Stimulated activated CD4-positive, alpha-beta T cell treated with anti-CD3 and anti-CD28 coated beads, Interleukin-1b, Interleukin-23, amount 100 ng/mL, for 1 hour (primary cell): ENCODE data around the gene JMJD1C.
"Not testable (repeated sequence)": the region's sequence is repeated elsewhere in the genome, so short reads cannot be mapped to it uniquely, and the experiment has no call there.

ENCODE experiments used
- DNase-seq, 2 donors: peaks; one replicate each; pipeline ENCODE4 v3.0.0-alpha.2; 2020; ENCODE audit warnings: low read depth in 2 of 2

Gene JMJD1C

DNA sequence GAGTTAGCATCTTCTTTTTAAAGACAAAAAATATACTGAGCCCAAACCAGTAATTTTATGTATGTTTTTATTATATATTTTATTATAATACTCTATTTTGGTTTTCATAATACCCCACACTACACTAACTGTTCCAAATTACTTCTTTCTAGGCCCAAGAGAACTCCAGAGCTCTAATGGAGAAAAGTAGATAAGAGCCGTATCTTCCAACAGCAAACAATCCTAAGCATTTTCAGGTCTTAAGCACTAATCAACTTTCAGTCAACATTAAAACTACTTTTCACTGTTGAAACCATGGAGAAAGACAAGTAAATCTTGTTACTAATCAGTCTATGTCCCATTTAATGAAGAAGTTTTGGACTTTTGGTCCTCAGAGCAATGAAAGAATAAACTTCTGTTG, 55.1 kb downstream of the JMJD1C start:
- no peak for DNase-seq

GRCh38 chr10:63409465-63410027, 56.2 kb downstream of the JMJD1C start:
- DNase-seq: no peak

GRCh38 chr10:63407136-63407662, 58.6 kb downstream of the JMJD1C start:
- DNase-seq: no peak

- no peak for DNase-seq
Measured at GRCh38 chr10:63396133-63396761, 69.5 kb downstream of the JMJD1C start.

DNA sequence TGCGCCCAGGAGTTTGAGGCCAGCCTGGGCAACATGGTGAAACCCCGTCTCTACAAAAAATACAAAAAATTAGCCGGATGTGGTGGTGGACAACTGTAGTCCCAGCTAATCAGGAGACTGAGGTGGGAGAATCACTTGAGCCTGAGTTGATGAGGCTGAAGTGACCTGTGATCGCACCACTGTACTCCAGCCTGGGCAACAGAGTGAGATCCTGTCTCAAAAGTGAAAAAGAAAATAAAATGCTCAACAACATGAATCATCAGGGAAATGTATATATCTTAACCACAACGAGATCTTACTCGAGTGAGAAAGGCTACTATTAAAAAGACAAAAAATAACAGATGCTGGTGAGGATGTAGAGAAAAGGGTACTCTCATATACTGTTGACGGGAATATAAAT, 72.7 kb downstream of the JMJD1C start:
- no peak for DNase-seq

- no peak for DNase-seq
Measured at GRCh38 chr10:63392224-63392623, 73.6 kb downstream of the JMJD1C start.

GRCh38 chr10:63391812-63392211, 74.0 kb downstream of the JMJD1C start:
- DNase-seq: no peak

GRCh38 chr10:63390521-63390920, 75.3 kb downstream of the JMJD1C start:
- no peak for DNase-seq

DNA sequence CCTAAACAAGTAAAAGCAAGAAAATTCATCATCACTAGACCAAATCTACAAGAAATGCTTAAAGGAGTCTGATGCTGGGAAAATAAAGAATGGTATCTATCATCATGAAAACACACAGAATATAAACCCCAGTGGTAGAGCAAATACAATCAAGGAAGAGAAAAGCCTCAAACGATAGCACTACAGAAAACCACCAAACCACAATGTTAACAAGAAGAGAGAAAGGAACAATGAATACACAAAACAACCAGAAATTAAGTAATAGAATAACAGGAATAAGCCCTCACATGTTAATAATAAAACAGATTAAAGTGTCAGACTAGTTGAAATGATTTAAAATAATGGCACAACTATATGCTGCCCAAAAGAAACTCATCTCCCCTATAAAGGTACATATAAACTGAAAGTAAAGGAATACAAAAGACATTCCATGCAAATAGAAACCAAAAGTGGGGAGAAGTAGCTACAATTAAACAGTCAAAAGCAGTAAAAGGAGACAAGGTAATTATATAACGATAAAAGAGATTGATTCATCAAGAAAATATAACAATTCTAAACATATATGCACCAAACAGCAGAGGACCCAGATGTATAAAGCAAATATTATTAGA, 77.3 kb downstream of the JMJD1C start:
- DNase-seq: no peak

DNA sequence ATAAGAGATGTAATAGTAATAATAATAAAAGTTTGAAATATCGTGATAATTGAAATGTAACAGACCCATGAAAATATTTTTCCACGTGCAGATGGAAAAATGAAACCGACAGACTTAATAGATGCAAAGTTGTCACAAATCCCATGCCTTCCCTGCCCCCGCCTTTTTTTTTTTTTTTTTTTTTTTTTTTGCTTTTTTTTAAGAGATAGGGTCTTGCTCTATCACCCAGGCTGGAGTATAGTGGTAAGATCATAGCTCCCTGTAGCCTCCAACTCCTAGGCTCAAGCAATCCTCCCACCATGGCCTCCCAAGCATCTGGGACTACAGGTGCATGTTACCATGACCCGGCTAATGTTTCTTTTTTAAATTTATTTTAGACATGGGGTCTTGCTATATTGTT, 80.5 kb downstream of the JMJD1C start:
- DNase-seq: no peak

DNA sequence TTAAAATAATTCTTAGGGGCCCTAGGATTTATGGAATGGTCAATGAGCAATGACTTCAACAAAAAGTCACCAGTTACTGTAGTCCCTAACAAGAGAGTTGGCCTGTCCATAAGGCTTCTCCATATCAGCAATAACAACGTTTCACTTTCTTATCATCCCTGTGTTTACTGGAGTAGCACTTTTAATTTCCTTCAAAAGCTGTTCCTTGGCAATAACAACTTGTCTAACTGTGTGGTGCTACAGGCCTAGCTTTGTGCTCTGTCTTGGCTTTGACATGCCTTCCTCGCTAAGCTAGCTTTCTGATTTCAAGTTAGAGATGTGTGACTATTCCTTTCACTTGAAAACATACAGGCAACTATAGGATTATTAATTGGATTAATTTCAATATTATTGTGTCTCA, 81.1 kb downstream of the JMJD1C start:
- DNase-seq: no peak

DNA sequence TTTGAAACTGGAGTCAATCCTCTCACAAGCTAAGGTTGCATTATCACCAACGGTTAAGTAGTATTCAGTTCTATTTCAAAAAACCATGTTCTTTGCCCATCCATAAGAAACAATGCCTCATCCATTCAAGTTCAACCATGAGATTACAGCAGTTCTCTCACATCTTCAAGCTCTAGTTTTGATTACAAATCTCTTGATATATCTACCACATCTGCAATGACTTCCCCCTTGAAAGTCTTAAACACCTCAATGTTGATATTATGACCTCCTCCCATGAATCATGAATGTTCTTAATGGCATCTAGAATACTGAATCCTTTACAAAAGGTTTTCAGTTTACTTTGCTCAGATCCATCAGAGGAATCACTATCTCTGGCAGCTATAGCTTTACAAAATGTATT, 81.8 kb downstream of the JMJD1C start:
- no peak for DNase-seq

DNA sequence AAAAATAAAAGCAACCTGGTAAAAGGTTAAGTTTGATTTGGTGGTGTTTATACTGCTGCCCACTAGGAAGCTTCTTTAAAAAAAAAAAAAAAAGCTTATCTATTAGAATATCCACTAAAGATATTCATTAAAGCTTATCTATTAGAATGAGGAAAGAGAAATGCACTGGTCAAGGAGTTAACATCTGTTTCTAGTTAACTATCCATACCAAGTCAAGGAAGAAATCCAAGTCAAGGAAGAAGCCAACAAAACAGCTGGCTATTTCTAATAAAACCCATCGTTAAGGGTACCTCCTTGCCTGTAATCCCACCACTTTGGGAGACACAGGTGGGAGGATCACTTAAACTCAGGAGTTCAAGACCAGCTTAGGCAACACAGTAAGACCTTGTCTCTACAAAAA, 82.6 kb downstream of the JMJD1C start:
- DNase-seq: no peak

GRCh38 chr10:63382066-63382465, 83.7 kb downstream of the JMJD1C start:
- DNase-seq: no peak

DNA sequence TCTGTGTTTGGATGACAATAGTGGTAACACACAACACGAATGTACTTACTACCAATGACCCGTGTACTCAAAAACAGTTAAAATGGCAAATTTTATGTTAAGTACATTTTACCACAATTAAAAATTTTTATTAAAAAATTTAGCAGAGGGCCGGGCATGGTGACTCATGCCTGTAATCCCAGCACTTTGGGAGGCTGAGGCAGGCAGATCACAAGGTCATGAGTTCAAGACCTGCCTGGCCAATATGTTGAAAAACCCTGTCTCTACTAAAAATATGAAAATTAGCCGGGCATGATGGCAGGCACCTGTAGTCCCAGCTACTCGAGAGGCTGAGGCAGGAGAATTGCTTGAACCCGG, 88.5 kb downstream of the JMJD1C start:
- DNase-seq: not testable (repeated sequence)

- no peak for DNase-seq
Measured at GRCh38 chr10:63376560-63377304, 89.0 kb downstream of the JMJD1C start.

GRCh38 chr10:63375859-63376258, 89.9 kb downstream of the JMJD1C start:
- no peak for DNase-seq

DNA sequence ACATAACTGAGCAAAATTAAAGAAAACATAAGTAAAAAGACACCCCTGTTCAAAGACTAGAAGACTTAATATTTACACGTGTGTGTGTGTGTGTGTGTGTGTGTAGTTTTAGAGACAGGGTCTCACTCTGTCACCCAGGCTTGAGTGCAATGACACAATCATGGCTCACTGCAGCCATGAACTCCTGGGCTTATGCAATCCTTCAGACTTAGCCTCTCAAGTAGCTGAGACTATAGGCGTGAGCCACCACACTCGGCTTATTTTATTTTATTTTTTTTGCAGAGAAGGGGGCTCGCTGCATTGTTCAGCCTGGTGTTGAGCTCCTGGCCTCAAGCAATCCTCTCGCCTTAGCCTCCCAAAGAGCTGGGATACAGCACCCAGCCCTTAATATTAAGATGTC, 90.3 kb downstream of the JMJD1C start:
- no peak for DNase-seq

DNA sequence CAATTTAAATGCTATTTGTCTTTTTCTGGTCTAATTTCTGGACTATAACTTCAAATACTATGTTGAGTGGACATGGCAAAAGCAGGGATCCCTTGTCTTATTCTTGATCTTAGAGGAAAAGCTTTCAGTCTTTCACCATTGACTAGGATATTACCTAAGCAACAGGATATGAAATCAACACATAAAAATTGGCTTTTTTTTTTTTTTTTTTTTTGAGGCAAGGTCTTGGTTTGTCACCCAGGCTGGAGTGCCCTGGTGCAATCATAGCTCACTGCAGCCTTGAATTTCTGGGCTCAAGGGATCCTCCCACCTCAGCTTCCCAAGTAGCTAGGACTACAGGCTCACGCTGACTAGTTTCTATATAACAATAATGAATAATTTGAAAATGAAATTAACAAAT, 90.8 kb downstream of the JMJD1C start:
- DNase-seq: no peak

- DNase-seq: no peak
Measured at GRCh38 chr10:63373176-63373575, 92.6 kb downstream of the JMJD1C start.

DNA sequence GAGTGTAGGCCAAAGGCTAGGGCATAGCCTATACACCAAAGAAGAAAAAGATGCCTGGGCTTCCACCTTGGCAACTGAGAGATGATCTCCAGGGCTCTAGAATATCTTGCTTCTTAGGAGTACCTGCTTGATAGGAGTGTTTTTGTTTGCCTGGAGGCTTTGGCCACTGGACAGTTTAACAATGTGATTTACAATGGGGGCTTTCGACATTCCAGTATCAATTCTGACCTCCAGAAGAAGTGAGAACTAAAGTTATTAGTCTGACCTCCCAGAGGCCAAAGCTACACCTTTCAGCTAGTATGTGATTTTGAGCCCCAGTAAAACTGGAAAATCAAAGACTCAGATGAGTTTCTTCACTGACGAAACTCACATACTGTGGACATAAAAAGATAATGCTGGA, 96.1 kb downstream of the JMJD1C start:
- DNase-seq: no peak

- no peak for DNase-seq
Measured at GRCh38 chr10:63368365-63368764, 97.4 kb downstream of the JMJD1C start.

- no peak for DNase-seq
Measured at GRCh38 chr10:63366933-63367332, 98.8 kb downstream of the JMJD1C start.
